ENCODE data around the gene PRDX2. TPM values are rescaled to one million over a fixed set of nuclear protein-coding genes. Genes with fewer than 3 reads are reported as not detected.
A peak's percentile ranks its signal among the peaks of the same experiment; 100 is the strongest.
"Not testable (repeated sequence)": the region's sequence is repeated elsewhere in the genome, so short reads cannot be mapped to it uniquely, and the experiment has no call there.

The PRDX2 gene
- total RNA-seq, 1 donor from 2014 or later, result 294 TPM

GRCh38 chr19:12836529-12836863 lies 34.9 kb upstream of the PRDX2 start:
- Mint-ChIP-seq H3K27ac (no peak overlapping the region), H3K4me1 (peaks cover 28% of the 10 kb centered on the region)

GRCh38 chr19:12834976-12835757 lies 33.6 kb upstream of the PRDX2 start:
- Mint-ChIP-seq H3K36me3 (ENCODE audit: low read depth) (peaks cover 2% of the 10 kb centered on the region), H3K27me3 (peaks cover 69% of the 10 kb centered on the region), H3K4me1 (peaks cover 22% of the 10 kb centered on the region), H3K9me3 (peaks cover 5% of the 10 kb centered on the region), H3K27ac (no peak overlapping the region), H3K4me3 (no peak overlapping the region)
- peak; percentile 78 for DNase-seq
- intact Hi-C loops (cut with micrococcal nuclease), result loop anchor here (5.0 kb wide), 3 partner anchors 58 to 262 kb away; partner anchors contain the start of gene HOOK2

More at GRCh38 chr19:12836529-12836863, 34.9 kb upstream of the PRDX2 start:
- intact Hi-C loops (cut with micrococcal nuclease), result loop anchor here (5.0 kb wide), 3 partner anchors 59 to 261 kb away; partner anchors contain the start of gene HOOK2
- DNase-seq, result no peak
- H3K27me3 Mint-ChIP-seq, result peaks cover 73% of the 10 kb centered on the region
- peaks cover 2% of the 10 kb centered on the region for H3K36me3 Mint-ChIP-seq (ENCODE audit: low read depth)
- H3K9me3 Mint-ChIP-seq, result peaks cover 5% of the 10 kb centered on the region
- no peak overlapping the region for H3K4me3 Mint-ChIP-seq

- Mint-ChIP-seq H3K4me3 (peak within 1 kb of the TSS; percentile 44), H3K27me3 (peaks cover 70% of the 10 kb centered on the region), H3K4me1 (peaks cover 21% of the 10 kb centered on the region), H3K36me3 (ENCODE audit: low read depth) (peaks cover 2% of the 10 kb centered on the region), H3K9me3 (peaks cover 5% of the 10 kb centered on the region), H3K27ac (no peak within 1 kb of the TSS)
- DNase-seq, result no peak
- intact Hi-C loops (cut with micrococcal nuclease), result no loop called here
Observed at GRCh38 chr19:12834566-12834943, 33.0 kb upstream of the PRDX2 start, which contains the start of gene RTBDN. Gene RTBDN, minus strand, starts transcription at chr19:12834579. Its CDS starts 4,600 bp downstream, at chr19:12829979.

- Mint-ChIP-seq H3K4me1 (peaks cover 15% of the 10 kb centered on the region), H3K36me3 (ENCODE audit: low read depth) (peaks cover 2% of the 10 kb centered on the region), H3K9me3 (peaks cover 5% of the 10 kb centered on the region), H3K27ac (no peak overlapping the region), H3K4me3 (peak overlapping the region; percentile 34), H3K27me3 (peaks cover 67% of the 10 kb centered on the region)
- intact Hi-C loops (cut with micrococcal nuclease), result no loop called here
- peak; percentile 74 for DNase-seq
Observed at GRCh38 chr19:12833738-12834565, 32.4 kb upstream of the PRDX2 start.

- intact Hi-C loops (cut with micrococcal nuclease), result no loop called here
- Mint-ChIP-seq H3K27ac (no peak overlapping the region), H3K4me3 (peak overlapping the region; percentile 44), H3K27me3 (peaks cover 69% of the 10 kb centered on the region), H3K4me1 (peaks cover 14% of the 10 kb centered on the region), H3K9me3 (peaks cover 5% of the 10 kb centered on the region), H3K36me3 (ENCODE audit: low read depth) (peaks cover 2% of the 10 kb centered on the region)
- DNase-seq, result no peak
Observed at GRCh38 chr19:12833418-12833737, 31.8 kb upstream of the PRDX2 start.

- peaks cover 2% of the 10 kb centered on the region for H3K36me3 Mint-ChIP-seq (ENCODE audit: low read depth)
- peaks cover 56% of the 10 kb centered on the region for H3K27me3 Mint-ChIP-seq
- H3K9me3 Mint-ChIP-seq, result peaks cover 5% of the 10 kb centered on the region
- peaks cover 22% of the 10 kb centered on the region for H3K4me1 Mint-ChIP-seq
- no peak overlapping the region for H3K4me3 Mint-ChIP-seq
- intact Hi-C loops (cut with micrococcal nuclease), result no loop called here
- no peak overlapping the region for H3K27ac Mint-ChIP-seq
- peak; percentile 81 for DNase-seq
Observed at GRCh38 chr19:12828494-12828893, 26.9 kb upstream of the PRDX2 start.

- peak; percentile 76 for DNase-seq
Observed at GRCh38 chr19:12825254-12826131, 23.9 kb upstream of the PRDX2 start.

GRCh38 chr19:12821761-12822160 lies 20.2 kb upstream of the PRDX2 start:
- Mint-ChIP-seq H3K4me1 (peaks cover 11% of the 10 kb centered on the region), H3K27me3 (peaks cover 14% of the 10 kb centered on the region)
- intact Hi-C loops (cut with micrococcal nuclease), result no loop called here

More at GRCh38 chr19:12825254-12826131, 23.9 kb upstream of the PRDX2 start:
- Mint-ChIP-seq H3K4me1 (peaks cover 11% of the 10 kb centered on the region), H3K36me3 (ENCODE audit: low read depth) (no peaks in the 10 kb centered on the region), H3K9me3 (no peaks in the 10 kb centered on the region), H3K27me3 (peaks cover 38% of the 10 kb centered on the region), H3K27ac (no peak overlapping the region), H3K4me3 (peak overlapping the region; percentile 59)
- intact Hi-C loops (cut with micrococcal nuclease), result no loop called here

GRCh38 chr19:12817810-12818209 lies 16.2 kb upstream of the PRDX2 start:
- intact Hi-C loops (cut with micrococcal nuclease); DNase-seq: not testable (repeated sequence)
- peaks cover 19% of the 10 kb centered on the region for H3K36me3 Mint-ChIP-seq (ENCODE audit: low read depth)

More at GRCh38 chr19:12821761-12822160, 20.2 kb upstream of the PRDX2 start:
- H3K27ac Mint-ChIP-seq, result no peak overlapping the region
- DNase-seq, result no peak
- H3K4me3 Mint-ChIP-seq, result no peak overlapping the region
- H3K36me3 Mint-ChIP-seq (ENCODE audit: low read depth), result no peaks in the 10 kb centered on the region
- no peaks in the 10 kb centered on the region for H3K9me3 Mint-ChIP-seq

GRCh38 chr19:12817188-12817587 lies 15.6 kb upstream of the PRDX2 start:
- H3K9me3 Mint-ChIP-seq, DNase-seq, H3K4me1 Mint-ChIP-seq: not testable (repeated sequence)

More at GRCh38 chr19:12817810-12818209, 16.2 kb upstream of the PRDX2 start:
- H3K27ac Mint-ChIP-seq, H3K4me1 Mint-ChIP-seq, H3K27me3 Mint-ChIP-seq, H3K9me3 Mint-ChIP-seq, H3K4me3 Mint-ChIP-seq: not testable (repeated sequence)

GRCh38 chr19:12815088-12815487 lies 13.5 kb upstream of the PRDX2 start:
- Mint-ChIP-seq H3K27ac (no peak overlapping the region), H3K9me3 (no peaks in the 10 kb centered on the region), H3K4me1 (no peaks in the 10 kb centered on the region), H3K4me3 (no peak overlapping the region), H3K36me3 (ENCODE audit: low read depth) (peaks cover 19% of the 10 kb centered on the region), H3K27me3 (no peaks in the 10 kb centered on the region)
- DNase-seq, result no peak
- intact Hi-C loops (cut with micrococcal nuclease), result no loop called here

More at GRCh38 chr19:12817188-12817587, 15.6 kb upstream of the PRDX2 start:
- H3K27me3 Mint-ChIP-seq; intact Hi-C loops (cut with micrococcal nuclease); H3K27ac Mint-ChIP-seq; H3K4me3 Mint-ChIP-seq: not testable (repeated sequence)
- H3K36me3 Mint-ChIP-seq (ENCODE audit: low read depth), result peaks cover 19% of the 10 kb centered on the region

- Mint-ChIP-seq H3K4me1 (peaks cover 20% of the 10 kb centered on the region), H3K36me3 (ENCODE audit: low read depth) (peaks cover 18% of the 10 kb centered on the region), H3K4me3 (peak within 1 kb of the TSS; percentile 96), H3K27me3 (no peaks in the 10 kb centered on the region), H3K27ac (peak within 1 kb of the TSS; percentile 89), H3K9me3 (no peaks in the 10 kb centered on the region)
- intact Hi-C loops (cut with micrococcal nuclease), result loop anchor here (1.0 kb wide), 1 partner anchor 69 kb away; the partner anchor contains the start of gene GET3
- peak; percentile 97 for DNase-seq
Observed at GRCh38 chr19:12806242-12807081, 4.9 kb upstream of the PRDX2 start, which contains the start of gene RNASEH2A. Gene RNASEH2A, plus strand, starts transcription at chr19:12806584. Its CDS starts 90 bp downstream, at chr19:12806674.

All from activated CD4-positive, alpha-beta T cell treated with anti-CD3 and anti-CD28 coated beads, Interleukin-2, amount 10 ng/mL, durations not matched to agents 24 days and 14 days (primary cell).